Activated naive CD4-positive, alpha-beta T cell treated with anti-CD3 and anti-CD28 coated beads, Interleukin-2, amount 50 U/mL, for 72 hours (primary cell): ENCODE measurements around the gene POLD4. TPM values are rescaled to one million over a fixed set of nuclear protein-coding genes. Genes with fewer than 3 reads are reported as not detected.

Experiments
- ATAC-seq, 2 donors: fragments of 150-1000 bp; cut with Tn5 transposase; 2 replicates each; pipeline ENCODE4 v1.10.0; 2021; ENCODE audit warnings: mild to moderate bottlenecking in 2 of 2, moderate library complexity in 2 of 2
- DNase-seq, 2 donors: peaks; one replicate each; pipeline ENCODE4 v3.0.0; 2021 to 2022; ENCODE audit warnings: low spot score in 2 of 2
- H3K27ac Mint-ChIP-seq, 2 donors: one replicate each; pipeline ENCODE4 v1.8.0; 2022; ENCODE audit warnings: mild to moderate bottlenecking in 2 of 2, mixed read lengths in 2 of 2
- H3K36me3 Mint-ChIP-seq, 2 donors: one replicate each; pipeline ENCODE4 v1.8.0; 2022; ENCODE audit warnings: mixed read lengths in 2 of 2
- H3K9me3 Mint-ChIP-seq, 2 donors: one replicate each; pipeline ENCODE4 v1.8.0; 2022; ENCODE audit warnings: mixed read lengths in 2 of 2
- total RNA-seq, 2 donors: library from RNA; stranded (reverse); gene quantifications; one replicate each; pipeline ENCODE4 v1.2.3, GENCODE V29; 2022

POLD4 gene
- total RNA-seq, 2 donors from 2014 or later = 49.9 to 57.2 TPM

DNA sequence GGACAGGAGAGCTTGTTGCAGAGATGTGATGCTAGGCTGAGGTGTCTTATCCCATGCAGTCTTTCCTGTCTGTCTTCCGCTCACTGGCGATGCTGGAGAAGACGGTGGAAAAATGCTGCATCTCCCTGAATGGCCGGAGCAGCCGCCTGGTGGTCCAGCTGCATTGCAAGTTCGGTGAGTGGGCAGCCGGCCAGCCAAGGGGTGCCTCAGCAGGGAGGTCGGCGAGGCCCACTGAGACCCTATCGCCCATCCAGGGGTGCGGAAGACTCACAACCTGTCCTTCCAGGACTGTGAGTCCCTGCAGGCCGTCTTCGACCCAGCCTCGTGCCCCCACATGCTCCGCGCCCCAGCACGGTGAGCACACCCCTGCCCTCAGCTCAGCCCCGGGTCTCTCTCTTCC lies 40.1 kb upstream of the POLD4 start:
- no peak overlapping the region for H3K27ac Mint-ChIP-seq
- DNase-seq = no peak
- peaks cover 9 to 16% of the 10 kb centered on the region in 2 donors for H3K36me3 Mint-ChIP-seq
- no peaks in the 10 kb centered on the region for H3K9me3 Mint-ChIP-seq
- ATAC-seq = no peak

DNA sequence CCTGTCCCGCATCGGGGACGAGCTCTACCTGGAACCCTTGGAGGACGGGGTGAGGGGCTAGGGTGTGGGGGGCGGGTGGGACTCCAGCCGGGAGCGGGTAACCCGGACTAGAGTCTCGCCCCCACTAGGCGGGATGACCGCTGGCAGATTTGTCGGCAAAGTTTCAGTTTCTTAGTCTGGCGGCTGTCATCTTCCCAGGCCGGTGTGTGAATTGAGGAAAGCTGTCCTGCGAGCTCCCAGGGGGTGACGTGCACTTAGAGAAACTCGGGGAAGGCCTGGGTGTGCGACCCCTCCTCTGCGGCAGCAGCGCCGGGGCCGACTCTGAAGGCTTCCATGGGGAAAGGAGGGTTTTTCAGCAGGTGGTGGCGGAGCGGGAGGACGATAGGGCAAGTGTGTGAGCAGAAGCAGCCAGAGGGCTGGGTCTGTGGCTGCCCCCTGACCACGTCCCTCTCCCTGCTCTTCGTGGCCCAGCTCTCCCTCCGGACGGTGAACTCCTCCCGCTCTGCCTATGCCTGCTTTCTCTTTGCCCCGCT lies 38.9 kb upstream of the POLD4 start:
- Mint-ChIP-seq H3K9me3 (no peaks in the 10 kb centered on the region), H3K27ac (peak overlapping the region; percentile 86 to 88), H3K36me3 (peaks cover 9 to 10% of the 10 kb centered on the region in 2 donors)
- no peak for ATAC-seq
- no peak for DNase-seq

DNA sequence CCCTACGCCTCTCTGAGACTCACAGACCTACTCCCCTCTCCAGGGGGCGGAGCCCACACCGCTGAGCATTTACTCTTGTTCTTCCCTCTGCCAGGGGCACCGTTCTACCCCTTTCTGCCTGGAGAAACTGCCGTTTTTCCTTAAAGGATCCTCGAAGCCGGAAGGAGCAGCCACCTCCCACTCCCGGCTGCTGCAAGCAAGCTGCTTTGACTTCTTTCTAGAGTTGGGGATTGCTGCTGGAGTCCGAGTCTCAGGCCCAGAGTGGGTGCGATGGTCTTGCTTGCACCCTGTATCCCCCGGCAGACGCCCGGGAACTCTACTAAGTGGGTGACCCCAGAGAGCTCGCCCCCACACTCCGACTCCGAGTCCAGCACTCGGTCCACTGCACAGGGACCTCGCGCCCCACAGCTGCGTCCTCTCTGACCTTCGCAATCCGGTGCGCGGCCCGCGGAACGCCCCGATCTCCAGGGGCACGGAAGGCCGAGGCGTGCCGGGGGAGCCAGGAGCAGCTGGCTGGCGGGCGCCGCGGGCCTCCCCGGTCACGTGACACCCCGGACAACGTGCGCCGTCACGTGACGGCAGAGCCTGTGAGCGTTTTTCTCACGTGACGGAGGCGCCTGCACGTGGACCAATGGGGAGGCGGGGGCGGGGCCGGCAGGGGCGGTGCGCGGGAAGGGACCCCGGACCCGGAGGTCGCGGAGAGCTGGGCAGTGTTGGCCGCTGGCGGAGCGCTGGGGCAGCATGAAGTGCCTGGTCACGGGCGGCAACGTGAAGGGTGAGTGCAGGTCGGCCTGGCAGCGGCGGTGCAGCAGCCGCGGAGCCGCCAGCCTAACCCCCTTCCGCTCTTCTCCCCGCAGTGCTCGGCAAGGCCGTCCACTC lies 38.2 kb upstream of the POLD4 start, which contains the start of gene RAD9A:
TSS of gene RAD9A (plus strand) at position 683 of the 879 bp plus-strand sequence. CDS start at position 742, 59 bp downstream.
- Mint-ChIP-seq H3K27ac (peak within 1 kb of the TSS; percentile 86 to 88), H3K9me3 (no peaks in the 10 kb centered on the region), H3K36me3 (peaks cover 3 to 9% of the 10 kb centered on the region in 2 donors)
- ATAC-seq (peak; percentile 84 to 88), DNase-seq (peak; percentile 89 to 94)

DNA sequence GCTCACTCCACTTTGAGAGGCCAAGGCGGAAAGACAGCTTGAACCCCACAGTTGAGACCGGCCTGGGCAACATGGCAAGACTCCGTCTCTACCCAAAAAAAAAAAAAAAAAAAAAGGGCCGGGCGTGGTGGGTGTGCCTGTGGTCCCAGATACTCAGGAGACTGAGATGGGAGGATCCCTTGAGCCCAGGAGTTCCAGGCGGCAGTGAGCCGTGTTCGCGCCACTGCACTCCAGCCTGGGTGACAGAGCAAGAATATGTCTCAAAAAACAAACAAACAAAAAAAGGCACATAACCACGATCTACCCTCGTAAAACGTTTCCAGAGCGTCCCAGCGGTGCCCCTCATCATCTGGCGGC lies 37.6 kb upstream of the POLD4 start:
- Mint-ChIP-seq H3K36me3 (peaks cover 0 to 9% of the 10 kb centered on the region in 2 donors), H3K27ac (peak overlapping the region; percentile 84 to 88), H3K9me3 (no peaks in the 10 kb centered on the region)
- no peak for ATAC-seq
- no peak for DNase-seq

DNA sequence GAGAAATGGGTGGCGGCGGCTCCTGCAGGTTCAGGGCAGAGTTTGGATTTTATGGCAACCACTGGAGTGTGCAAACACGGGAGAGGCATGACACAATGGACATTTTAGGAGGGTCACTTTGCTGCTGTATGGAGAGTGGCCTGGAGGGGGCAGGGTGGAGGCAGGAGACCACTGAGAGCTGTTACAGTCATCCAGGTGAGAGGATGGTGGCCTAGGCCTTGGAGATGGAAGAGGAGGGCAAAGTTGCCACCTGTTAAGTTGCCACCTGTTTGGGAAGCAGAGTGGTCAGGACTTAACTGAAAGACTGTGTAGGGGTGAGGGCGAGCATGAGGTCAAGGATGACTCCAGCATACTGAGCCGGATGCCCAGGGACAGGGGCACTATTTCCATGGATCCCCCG lies 36.1 kb upstream of the POLD4 start:
- ATAC-seq = peak; percentile 43
- Mint-ChIP-seq H3K36me3 (peaks cover 0 to 9% of the 10 kb centered on the region in 2 donors), H3K27ac (no peak overlapping the region), H3K9me3 (no peaks in the 10 kb centered on the region)
- DNase-seq = peak in 1 of 2 donors; percentile 62

DNA sequence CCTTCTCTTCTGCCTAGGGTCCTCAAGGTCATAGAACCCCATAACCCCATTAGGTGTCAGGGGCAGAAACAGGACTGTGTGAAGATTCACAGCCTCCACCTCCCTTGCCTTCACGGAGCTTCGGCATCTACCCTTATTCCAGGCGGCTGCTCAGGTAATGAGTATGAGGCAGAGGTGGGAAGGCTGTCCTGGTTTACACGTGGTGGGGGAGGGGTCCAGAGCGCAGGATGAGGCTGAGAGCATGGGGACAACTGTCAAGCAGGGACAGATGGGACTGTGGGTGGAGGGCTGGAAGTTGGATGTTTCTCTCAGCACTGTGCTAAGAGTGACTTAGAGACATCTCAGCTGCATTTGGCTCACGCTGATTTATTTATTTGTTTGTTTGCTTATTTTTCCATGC lies 34.2 kb upstream of the POLD4 start:
- Mint-ChIP-seq H3K27ac (no peak overlapping the region), H3K9me3 (no peaks in the 10 kb centered on the region), H3K36me3 (no peaks in the 10 kb centered on the region)
- DNase-seq (no peak), ATAC-seq (no peak)

DNA sequence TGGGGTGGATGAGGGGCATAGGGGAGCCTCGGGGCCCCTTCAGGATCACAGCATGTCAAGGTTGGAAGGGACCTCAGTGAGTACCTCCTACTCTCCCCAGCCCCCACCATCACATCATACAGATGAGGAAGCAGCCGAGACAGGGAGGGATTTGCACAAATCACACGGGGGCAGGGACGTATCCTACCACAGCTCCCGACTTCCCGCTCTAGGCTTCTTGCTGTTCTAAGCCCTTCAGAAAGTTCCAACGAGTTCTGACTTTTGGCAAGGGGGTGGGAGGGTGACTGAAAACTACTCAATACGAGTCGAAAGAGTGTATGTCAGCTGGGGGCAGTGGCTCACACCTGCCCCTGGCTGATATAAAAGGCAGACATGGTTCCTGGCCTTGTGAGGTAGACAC lies 33.7 kb upstream of the POLD4 start:
- Mint-ChIP-seq H3K9me3 (no peaks in the 10 kb centered on the region), H3K36me3 (no peaks in the 10 kb centered on the region), H3K27ac (no peak overlapping the region)
- ATAC-seq (no peak), DNase-seq (no peak)

DNA sequence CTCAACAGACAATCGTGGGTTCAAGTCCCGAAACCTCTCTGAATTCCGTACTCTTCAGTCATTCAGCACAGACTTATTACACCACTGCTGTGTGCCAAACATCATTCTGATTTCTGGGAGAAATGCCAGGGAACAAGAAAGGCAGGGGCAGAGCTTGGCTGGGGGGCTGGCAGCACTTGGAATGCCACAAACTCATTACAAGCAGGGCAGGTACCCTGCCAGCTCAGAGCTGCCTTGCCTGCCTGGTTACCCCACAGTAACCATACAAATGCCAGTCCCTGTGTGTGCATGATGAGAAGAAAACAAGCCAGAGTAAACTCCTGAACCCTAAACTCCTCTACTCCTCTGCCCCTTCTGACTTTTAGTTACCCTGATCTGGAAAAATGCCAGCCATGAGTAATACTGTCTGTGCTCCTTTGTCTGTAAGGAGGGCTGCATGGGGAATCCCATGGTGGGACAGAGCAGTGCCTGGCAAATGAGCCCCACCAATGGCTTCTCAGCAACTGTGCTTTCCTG lies 31.6 kb upstream of the POLD4 start:
- Mint-ChIP-seq H3K27ac (peak overlapping the region in 1 of 2 donors; percentile 22), H3K36me3 (no peaks in the 10 kb centered on the region), H3K9me3 (no peaks in the 10 kb centered on the region)
- DNase-seq (no peak), ATAC-seq (no peak)

DNA sequence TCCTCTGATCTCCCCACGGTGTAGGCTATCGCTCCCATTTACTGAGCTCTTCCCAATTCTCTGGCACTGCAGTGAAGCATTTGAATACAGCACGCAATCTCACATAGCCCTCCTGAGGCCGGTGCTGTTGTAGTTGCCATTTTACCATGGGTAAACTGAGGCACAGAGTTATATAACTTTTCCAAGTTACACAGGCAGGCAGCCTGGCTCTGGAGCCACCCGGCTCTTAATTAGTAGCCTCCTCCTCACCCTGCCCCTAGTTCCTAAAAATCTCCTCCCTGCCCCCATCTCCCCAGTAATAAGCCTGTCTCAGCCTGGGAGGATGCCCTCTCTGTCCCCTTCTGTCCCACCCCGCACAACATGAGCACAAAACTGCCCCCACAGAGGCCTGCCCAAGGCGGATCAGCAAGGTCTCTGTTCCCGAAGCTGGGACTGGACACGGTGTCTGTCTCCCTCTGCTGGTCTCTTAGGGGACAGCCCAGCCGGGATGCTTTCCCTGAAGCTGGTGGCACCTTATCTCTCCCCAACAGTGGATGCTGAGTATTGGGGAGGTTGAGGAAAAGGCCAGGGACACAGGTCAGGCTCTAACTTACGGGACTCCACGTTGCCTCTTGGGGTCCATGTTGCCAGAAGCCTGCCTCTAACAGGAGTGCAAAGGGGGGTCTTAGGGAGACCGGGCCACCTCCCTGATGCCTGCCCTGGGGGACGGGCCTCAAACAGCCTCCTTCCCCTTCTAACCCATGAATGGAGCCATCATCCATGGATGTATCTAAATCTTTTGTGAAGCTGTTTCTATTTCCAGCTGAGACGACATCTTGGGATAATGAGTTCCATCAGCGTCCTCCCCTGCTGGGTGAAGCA lies 29.2 kb upstream of the POLD4 start:
- peak; percentile 93 to 95 for ATAC-seq
- Mint-ChIP-seq H3K36me3 (no peaks in the 10 kb centered on the region), H3K27ac (no peak overlapping the region)

DNA sequence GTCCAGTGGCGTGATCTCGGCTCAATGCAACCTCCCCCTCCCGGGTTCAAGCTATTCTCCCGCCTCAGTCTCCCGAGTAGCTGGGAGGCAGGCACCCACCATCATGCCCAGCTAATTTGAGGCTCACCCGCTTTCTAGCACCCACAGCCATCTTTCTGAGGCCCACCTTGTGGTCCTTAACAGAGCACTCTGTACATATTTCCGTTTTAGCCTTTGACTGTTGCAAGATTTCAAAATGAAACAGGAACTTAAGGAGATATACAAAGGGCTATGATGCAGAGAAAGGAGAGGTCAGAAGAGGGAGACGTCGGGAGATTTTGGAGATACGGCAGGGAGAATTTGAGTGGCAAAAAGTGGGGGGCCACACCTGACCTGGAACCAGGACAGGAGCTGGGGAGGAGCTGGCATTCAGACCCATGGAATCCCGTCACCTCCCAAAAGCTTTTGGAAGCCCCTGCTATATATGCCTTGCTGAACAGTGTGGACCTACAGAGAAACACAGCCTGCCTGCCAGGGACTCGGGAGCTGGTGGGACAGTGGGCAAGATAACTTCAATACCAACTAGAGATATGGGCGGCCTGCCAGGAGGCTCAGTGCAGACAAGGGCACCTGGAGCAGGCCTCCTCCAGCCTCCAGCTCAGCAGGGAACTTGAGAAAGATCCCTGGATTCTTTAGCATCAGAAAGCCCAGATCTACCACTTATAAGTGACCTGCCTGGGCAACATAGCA lies 28.1 kb upstream of the POLD4 start:
- no peaks in the 10 kb centered on the region for H3K9me3 Mint-ChIP-seq
- H3K36me3 Mint-ChIP-seq = no peaks in the 10 kb centered on the region
- peak overlapping the region in 1 of 2 donors; percentile 59 for H3K27ac Mint-ChIP-seq
- ATAC-seq (no peak), DNase-seq (no peak)

More for the DNA sequence above, 29.2 kb upstream of the POLD4 start:
- H3K9me3 Mint-ChIP-seq = no peaks in the 10 kb centered on the region
- DNase-seq = peak; percentile 82 to 86

DNA sequence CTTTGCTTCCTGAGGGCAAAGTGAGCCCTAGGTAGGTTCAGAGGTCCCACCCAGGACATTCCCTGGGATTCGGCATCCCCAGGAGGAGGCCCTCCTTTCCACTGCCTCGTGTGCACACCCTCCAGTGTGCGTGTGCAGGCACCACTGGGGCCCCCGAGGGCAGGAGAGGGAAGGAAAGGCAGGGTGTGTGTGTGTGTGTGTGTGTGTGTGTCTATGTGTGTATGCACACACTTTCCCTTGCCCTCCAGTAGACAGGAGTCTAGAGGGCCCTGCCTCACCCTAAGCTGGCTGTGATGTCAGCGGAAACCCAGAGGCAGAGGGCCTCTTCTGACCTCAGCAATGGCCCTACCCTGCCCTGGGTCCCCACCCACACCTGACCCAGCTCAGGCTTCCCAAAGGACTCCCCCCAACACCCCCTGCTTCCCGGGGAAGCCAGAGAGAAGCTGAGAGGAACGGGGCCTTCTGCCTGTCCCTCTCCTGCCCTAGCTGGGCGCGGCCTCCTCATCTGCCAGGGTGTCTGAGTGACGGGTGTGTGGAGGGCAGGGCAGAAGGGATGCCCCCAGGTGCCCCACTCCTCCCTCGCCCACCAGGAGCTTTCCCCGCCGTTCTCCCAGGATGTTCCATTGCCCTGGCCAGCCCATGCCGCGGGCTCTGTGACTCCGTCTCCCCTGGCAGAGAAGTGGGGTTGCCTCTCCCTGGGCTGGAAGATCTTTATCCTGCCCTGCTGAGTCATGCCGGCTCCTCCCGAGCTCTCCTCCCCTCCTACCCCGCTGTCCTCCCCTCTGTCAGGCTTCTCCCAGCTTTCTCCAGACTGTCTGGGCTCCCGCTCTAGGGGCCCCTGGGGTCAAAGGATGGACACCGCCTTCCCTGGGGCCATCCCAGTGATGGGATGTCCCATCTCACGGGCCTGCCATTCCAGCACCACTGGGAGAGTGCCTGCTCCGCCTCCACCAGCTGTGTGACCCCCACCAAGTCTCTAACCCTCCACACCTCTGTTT lies 26.0 kb upstream of the POLD4 start:
- Mint-ChIP-seq H3K36me3 (no peaks in the 10 kb centered on the region), H3K27ac (no peak overlapping the region), H3K9me3 (no peaks in the 10 kb centered on the region)
- no peak for ATAC-seq
- no peak for DNase-seq

DNA sequence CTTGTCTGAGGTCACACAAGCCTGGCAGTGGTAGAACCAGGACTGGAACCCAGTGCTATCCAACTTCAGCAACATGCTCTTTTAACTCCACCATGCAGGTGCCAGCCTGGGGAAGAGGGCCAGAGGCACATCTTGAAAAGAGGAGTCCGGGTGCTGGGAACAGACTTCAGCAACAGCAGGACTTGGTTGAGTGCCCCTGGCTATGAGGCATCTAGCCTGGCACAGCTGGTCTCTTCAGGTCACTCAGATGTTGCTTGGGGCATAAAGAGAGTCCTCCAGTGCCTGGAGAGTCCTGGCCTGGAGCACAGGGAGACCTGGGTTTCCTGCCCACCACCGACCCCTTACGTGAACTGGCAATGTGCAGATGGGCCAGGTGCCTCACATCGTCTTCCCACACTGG lies 25.2 kb upstream of the POLD4 start:
- H3K27ac Mint-ChIP-seq = no peak overlapping the region
- no peaks in the 10 kb centered on the region for H3K36me3 Mint-ChIP-seq
- no peak for ATAC-seq
- DNase-seq = no peak
- H3K9me3 Mint-ChIP-seq = no peaks in the 10 kb centered on the region

DNA sequence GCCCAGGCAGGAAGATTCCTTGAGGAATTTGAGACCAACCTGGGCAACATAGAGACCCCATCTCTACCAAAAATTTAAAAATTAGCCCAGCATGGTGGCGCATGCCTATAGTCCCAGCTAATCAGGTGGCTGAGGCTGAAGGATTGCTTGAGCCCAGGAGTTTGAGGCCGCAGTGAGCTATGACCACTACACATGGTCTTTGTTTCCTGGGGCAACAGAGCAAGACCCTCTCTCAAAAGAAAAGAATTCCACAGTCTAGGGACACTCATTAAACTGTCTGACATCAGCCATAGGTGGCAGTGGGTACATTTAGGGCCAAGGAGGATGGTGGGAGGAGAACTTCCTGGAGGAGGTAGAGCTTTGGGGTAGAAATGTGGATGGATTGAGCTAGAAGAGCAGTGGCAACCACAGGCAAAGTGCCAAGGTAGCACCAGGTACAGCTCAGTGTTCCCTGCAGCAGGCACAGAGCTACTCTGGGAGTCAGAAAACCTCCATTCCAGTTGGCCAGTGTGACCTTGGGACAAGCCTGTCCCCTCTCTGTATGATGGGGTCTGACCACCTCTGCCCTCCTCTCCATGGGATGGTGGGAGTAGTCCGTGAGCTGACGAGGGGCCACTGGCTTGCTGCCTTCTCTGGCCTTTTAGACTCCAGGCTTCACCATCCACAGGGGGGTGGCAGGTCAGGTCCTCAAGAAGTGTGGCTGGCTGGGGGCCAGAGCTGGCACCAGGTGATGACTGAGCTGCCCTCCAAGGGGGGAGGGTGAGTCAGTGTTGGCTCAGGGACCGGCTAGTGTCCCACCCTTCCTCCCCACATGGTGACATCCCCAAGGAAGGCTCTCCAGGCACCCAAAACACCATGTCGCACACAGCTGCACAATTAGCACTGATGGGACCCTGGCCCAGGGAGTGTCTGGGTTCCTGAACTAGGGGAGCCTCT lies 23.8 kb upstream of the POLD4 start:
- ATAC-seq (no peak), DNase-seq (no peak)
- no peaks in the 10 kb centered on the region for H3K36me3 Mint-ChIP-seq
- no peak overlapping the region for H3K27ac Mint-ChIP-seq
- H3K9me3 Mint-ChIP-seq = no peaks in the 10 kb centered on the region

DNA sequence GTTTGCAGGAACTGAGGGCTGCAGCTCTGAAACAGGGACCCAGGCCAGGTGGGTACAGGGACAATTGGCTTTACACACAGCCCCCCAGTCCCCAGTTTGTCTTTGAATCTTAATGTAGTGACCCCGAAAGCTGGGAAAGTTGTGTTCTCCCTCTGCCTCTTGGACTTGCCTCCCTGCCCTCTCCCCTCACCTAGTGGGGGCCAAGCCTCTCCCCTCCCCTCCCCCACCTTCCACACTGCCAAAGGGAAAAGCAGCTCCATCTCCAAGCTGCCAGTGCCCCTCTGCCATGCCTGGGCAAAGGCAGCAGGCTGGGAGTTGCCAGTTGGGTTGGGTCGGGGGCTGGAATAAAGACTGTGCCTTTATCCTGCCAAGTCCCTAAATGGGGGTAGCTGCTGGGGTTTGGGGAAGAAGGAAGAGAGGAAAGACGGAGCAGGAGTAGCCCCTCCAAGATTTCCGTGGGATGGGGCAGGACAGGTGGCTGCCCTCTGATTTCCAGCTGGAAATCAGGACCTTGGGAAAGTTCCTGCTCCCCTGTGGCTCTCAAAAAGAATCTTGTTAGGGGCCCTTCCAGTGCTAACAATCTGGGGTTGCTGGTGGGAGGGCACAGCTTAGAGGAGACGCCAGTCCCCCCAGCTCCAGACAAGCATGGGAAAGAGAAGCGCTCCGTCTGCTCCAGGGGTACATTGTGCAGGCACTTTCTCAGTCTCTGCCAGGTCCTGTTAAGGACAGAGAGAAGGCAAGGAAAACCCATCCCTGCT lies 22.9 kb upstream of the POLD4 start:
- H3K9me3 Mint-ChIP-seq = no peaks in the 10 kb centered on the region
- no peak for ATAC-seq

More for the DNA sequence above, 22.9 kb upstream of the POLD4 start:
- DNase-seq = no peak
- Mint-ChIP-seq H3K27ac (no peak overlapping the region), H3K36me3 (no peaks in the 10 kb centered on the region)
